GM21576 (cell line): ENCODE measurements around the gene DPAGT1.
"Not testable (repeated sequence)": the region's sequence is repeated elsewhere in the genome, so short reads cannot be mapped to it uniquely, and the experiment has no call there.

Experiments
- ATAC-seq: cut with Tn5 transposase; IDR thresholded peaks from one replicate; pipeline ENCODE4 v1.9.1; 2021; ENCODE audit warnings: mild to moderate bottlenecking, moderate library complexity; ENCODE audit not compliant: unreplicated experiment

Gene DPAGT1

GRCh38 chr11:119101759-119102423 is at the start of gene DPAGT1:
Gene DPAGT1 (minus strand): TSS chr11:119101853. CDS start chr11:119101655, 198 bp downstream.
- ATAC-seq = peak; percentile 72

GRCh38 chr11:119149786-119150275 is 48.2 kb upstream of the DPAGT1 start:
- no peak for ATAC-seq

- no peak for ATAC-seq
Measured at GRCh38 chr11:119149018-119149785, 47.5 kb upstream of the DPAGT1 start, which contains the start of gene ABCG4. Gene ABCG4 (plus strand): TSS chr11:119149052. CDS start chr11:119149966, 914 bp downstream.

GRCh38 chr11:119148720-119149017 is 47.0 kb upstream of the DPAGT1 start:
- no peak for ATAC-seq

- ATAC-seq = no peak
Measured at GRCh38 chr11:119147604-119148333, 46.1 kb upstream of the DPAGT1 start.

GRCh38 chr11:119145551-119145950 is 43.9 kb upstream of the DPAGT1 start:
- ATAC-seq = no peak

- no peak for ATAC-seq
Measured at GRCh38 chr11:119144825-119145486, 43.3 kb upstream of the DPAGT1 start.

GRCh38 chr11:119139276-119139675 is 37.6 kb upstream of the DPAGT1 start:
- not testable (repeated sequence) for ATAC-seq

- no peak for ATAC-seq
Measured at GRCh38 chr11:119134389-119134978, 32.8 kb upstream of the DPAGT1 start.

GRCh38 chr11:119130662-119131061 is 29.0 kb upstream of the DPAGT1 start:
- ATAC-seq = no peak

- ATAC-seq = no peak
Measured at GRCh38 chr11:119126675-119127268, 25.1 kb upstream of the DPAGT1 start.

GRCh38 chr11:119125821-119126220 is 24.2 kb upstream of the DPAGT1 start:
- no peak for ATAC-seq

GRCh38 chr11:119121811-119122124 is 20.1 kb upstream of the DPAGT1 start:
- ATAC-seq = peak; percentile 5

GRCh38 chr11:119121008-119121810 is 19.6 kb upstream of the DPAGT1 start, which contains the start of gene HINFP:
Gene HINFP (plus strand): TSS chr11:119121580. CDS start chr11:119126945, 5,365 bp downstream.
- ATAC-seq = peak; percentile 92

GRCh38 chr11:119120639-119121007 is 19.0 kb upstream of the DPAGT1 start:
- no peak for ATAC-seq

- ATAC-seq = no peak
Measured at GRCh38 chr11:119118946-119119345, 17.3 kb upstream of the DPAGT1 start.

GRCh38 chr11:119118227-119118626 is 16.6 kb upstream of the DPAGT1 start:
- ATAC-seq = no peak

- no peak for ATAC-seq
Measured at GRCh38 chr11:119117004-119117706, 15.5 kb upstream of the DPAGT1 start.

GRCh38 chr11:119116601-119117000 is 14.9 kb upstream of the DPAGT1 start:
- no peak for ATAC-seq
